Measurements from ENCODE around the gene FRMD4A.
"Not testable (repeated sequence)": the region's sequence is repeated elsewhere in the genome, so short reads cannot be mapped to it uniquely, and the experiment has no call there.

Gene FRMD4A

DNA sequence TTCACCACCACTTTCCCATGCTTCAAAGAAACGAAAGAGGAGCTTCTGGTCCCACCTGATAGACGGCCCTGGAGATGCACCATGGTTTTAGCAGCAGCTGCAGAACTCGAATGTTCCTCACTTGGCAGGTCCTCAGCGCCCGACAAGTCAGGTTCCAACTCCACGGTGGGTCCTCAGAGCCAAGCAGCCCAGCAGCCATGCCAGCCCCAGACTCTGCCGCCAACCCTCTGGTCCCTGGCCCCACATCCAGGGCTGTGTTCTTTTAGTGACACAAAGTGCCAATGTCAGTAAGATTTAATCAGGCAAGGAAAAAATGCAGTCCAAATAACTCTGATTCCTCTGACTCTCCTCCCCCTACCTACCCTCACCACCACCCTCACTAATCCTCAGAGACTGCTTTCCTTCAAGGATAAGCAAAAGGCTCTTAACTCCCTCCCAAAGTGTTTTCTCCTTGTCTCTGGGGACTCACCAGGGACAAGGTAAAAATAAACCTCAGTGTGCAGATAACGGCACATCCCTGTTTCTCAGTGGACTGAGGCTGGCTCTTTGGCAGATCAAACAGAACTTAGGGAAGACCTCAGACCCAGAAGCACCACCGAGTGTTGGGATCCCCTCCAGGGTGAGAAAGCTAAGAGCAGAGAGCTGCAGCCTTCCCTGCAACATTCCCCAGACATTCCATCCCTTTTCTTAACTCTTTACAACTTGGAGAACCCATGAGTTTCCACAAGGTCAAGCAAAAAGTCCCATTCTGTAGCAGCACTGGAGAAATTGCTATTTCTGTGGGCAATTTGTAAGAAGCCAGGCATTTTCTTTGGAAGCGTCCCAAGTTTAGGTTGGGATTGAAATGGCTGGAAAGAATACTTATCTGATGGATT lies 358.9 kb downstream of the FRMD4A start:
- DNase-seq: no peak

GRCh38 chr10:13970957-13971353 lies 359.8 kb downstream of the FRMD4A start:
- no peak for DNase-seq

- DNase-seq: no peak
Measured at GRCh38 chr10:13970236-13970956, 360.3 kb downstream of the FRMD4A start.

GRCh38 chr10:13969792-13970140 lies 361.0 kb downstream of the FRMD4A start:
- DNase-seq: no peak

- DNase-seq: no peak
Measured at GRCh38 chr10:13969118-13969791, 361.5 kb downstream of the FRMD4A start.

DNA sequence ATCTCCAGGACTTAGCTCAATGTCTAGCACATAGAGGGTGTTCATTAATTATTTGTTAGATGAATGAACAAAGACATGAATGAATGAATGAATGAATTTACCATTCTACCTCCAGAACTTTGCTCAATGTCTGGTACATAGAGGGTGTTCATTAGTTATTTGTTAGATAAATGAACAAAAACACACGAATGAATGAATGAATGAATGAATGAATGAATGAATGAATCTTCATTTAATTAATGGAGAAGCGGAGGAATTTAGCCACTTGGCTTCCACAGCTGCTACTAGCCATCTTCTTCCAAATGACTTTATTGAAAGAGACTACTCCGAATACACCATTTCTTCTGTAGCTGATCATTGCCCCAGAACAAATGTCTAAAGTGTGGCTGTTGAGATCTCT lies 368.9 kb downstream of the FRMD4A start:
- DNase-seq: no peak

- DNase-seq: no peak
Measured at GRCh38 chr10:13961097-13961496, 369.6 kb downstream of the FRMD4A start.

GRCh38 chr10:13960603-13961002 lies 370.1 kb downstream of the FRMD4A start:
- DNase-seq: no peak

DNA sequence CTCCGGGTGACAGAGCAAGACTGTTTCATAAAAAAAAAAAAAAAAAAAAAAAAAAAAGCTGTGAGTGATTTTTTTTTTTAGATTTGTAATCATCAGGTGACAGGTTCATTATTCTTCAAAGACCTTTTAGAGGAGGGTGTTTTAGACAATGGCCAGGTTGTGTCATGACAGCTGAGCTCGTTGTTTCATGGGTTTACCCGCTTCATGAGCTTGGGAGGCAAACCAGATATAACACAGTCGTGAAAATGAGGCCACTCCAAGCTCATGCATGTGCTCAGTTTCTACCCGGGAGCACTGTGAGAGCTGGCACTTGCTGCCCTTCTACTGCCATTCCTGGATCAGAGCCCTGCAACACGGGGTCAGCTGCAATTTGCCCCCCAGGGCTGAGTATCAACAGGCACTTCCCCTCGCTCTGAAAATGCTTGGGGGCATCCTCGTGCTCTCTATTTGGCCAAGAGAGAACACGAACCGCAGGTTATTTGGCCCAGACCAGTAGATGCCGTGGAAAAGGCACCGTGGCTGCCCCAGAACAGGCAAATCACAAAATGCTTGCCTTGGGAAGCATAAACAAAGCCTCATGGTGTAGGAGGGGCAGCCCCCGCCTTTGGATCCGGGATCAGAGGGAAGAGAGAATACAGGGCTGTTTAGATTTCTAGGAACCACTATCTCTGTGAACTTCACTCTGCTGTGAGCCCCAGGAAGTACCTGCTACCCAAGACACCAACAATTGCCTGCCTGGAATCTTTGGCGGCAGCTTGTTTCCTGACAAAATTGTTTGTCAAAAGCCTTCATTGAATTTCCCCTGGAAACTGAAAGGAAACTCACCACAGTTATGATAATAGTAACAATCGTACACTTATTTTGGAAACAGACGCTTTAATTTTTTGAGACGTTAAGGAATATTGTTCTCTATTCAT lies 371.0 kb downstream of the FRMD4A start:
- DNase-seq: no peak

DNA sequence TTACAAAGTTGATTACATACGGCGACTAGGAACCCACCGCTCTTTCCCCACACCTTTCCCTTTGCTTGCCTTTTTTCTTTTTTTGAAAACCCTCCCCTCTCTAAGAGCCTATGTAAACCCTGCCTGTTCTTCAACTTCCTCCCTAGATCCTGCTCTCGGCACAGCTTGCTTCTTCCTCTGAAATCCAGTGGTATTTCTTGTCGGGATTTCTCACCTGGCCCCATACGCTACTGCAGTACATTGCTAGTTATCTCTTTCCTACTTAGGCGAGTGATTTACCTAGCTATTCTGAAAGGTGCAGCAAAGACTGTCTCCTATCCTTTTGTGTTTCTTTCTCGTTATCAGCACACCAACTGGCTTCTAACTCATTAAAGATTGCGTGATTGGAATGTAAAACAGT lies 372.9 kb downstream of the FRMD4A start:
- DNase-seq: no peak

DNA sequence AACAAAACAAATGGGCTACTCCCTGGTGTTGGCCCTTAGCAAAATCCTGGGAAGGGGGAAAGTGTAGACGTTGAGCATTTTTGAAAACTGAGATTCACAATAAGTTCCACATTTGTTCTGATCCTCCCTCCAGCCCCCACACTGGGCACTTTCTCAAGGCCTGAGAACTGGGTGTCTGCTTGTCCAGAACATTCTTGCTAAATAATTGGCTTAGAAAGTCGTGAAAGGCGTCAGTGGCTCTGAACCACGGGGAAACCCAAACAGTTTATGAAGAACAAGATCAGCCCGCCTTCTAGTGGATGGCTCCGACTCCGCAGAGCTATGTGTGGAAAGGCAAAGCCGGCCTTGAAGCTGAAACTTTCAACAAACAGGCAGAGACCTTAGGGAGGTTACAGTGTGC lies 373.9 kb downstream of the FRMD4A start:
- no peak for DNase-seq

- no peak for DNase-seq
Measured at GRCh38 chr10:13955409-13956068, 375.2 kb downstream of the FRMD4A start.

- DNase-seq: not testable (repeated sequence)
Measured at GRCh38 chr10:13954195-13954594, 376.5 kb downstream of the FRMD4A start.

GRCh38 chr10:13953371-13953770 lies 377.4 kb downstream of the FRMD4A start:
- DNase-seq: no peak

- DNase-seq: no peak
Measured at GRCh38 chr10:13950543-13950939, 380.2 kb downstream of the FRMD4A start.

- DNase-seq: no peak
Measured at GRCh38 chr10:13949844-13950542, 380.7 kb downstream of the FRMD4A start.

GRCh38 chr10:13946209-13946460 lies 384.6 kb downstream of the FRMD4A start:
- DNase-seq: no peak

- no peak for DNase-seq
Measured at GRCh38 chr10:13945390-13946208, 385.1 kb downstream of the FRMD4A start.

GRCh38 chr10:13944823-13945222 lies 385.9 kb downstream of the FRMD4A start:
- no peak for DNase-seq

GRCh38 chr10:13943735-13944398 lies 386.9 kb downstream of the FRMD4A start:
- DNase-seq: no peak

Measured in NCI-H2081 (cell line).